Endothelial cell (in vitro differentiated cells): Measurements from ENCODE around the gene ITGA8. TPM values are rescaled to one million over a fixed set of nuclear protein-coding genes. Genes with fewer than 3 reads are reported as not detected.

Experiments
- DNase-seq: peaks from one replicate; pipeline ENCODE4 v3.0.0; 2021; ENCODE audit warnings: low spot score
- H3K27ac Mint-ChIP-seq: one replicate; pipeline ENCODE4 v1.8.0; 2021; ENCODE audit warnings: mixed read lengths, inconsistent platforms; ENCODE audit not compliant: unreplicated experiment
- H3K27me3 Mint-ChIP-seq: one replicate; pipeline ENCODE4 v1.8.0; 2021; ENCODE audit warnings: mild to moderate bottlenecking, moderate library complexity, mixed read lengths, inconsistent platforms; ENCODE audit not compliant: unreplicated experiment
- H3K36me3 Mint-ChIP-seq: one replicate; pipeline ENCODE4 v1.8.0; 2021; ENCODE audit warnings: mild to moderate bottlenecking, low read depth, mixed read lengths, inconsistent platforms; ENCODE audit not compliant: unreplicated experiment
- H3K4me1 Mint-ChIP-seq: one replicate; pipeline ENCODE4 v1.8.0; 2021; ENCODE audit warnings: mild to moderate bottlenecking, mixed read lengths, inconsistent platforms; ENCODE audit not compliant: unreplicated experiment
- H3K4me3 Mint-ChIP-seq: one replicate; pipeline ENCODE4 v1.8.0; 2021; ENCODE audit warnings: mild to moderate bottlenecking, mixed read lengths, inconsistent platforms; ENCODE audit not compliant: unreplicated experiment
- H3K9me3 Mint-ChIP-seq: one replicate; pipeline ENCODE4 v1.8.0; 2021; ENCODE audit warnings: mixed read lengths, inconsistent platforms; ENCODE audit not compliant: unreplicated experiment
- CTCF ChIP-seq: fragments of 200-600 bp; sonication (generic); IDR thresholded peaks from one replicate; pipeline ENCODE4 v1.5.0; 2021; ENCODE audit warnings: antibody characterized with exemption; ENCODE audit not compliant: unreplicated experiment
- total RNA-seq: library from RNA; stranded (reverse); fragmentation: NEBNext Ultra II Directional; extraction: Animal tissue kit (Norgen Biotek cat#: 25700); gene quantifications from one replicate; pipeline ENCODE4 v1.2.1, GENCODE V29; 2021; ENCODE audit not compliant: unreplicated experiment

Gene ITGA8
- total RNA-seq, 1 donor from 2014 or later, result 0.51 TPM

- no peaks in the 10 kb centered on the region for H3K9me3 Mint-ChIP-seq
Observed at GRCh38 chr10:15759265-15759664, 39.5 kb upstream of the ITGA8 start.

GRCh38 chr10:15758618-15759017 is 38.9 kb upstream of the ITGA8 start:
- no peak overlapping the region for H3K4me3 Mint-ChIP-seq
- TF ChIP-seq CTCF, result no peak
- DNase-seq, result no peak
- H3K36me3 Mint-ChIP-seq, result no peaks in the 10 kb centered on the region
- no peak overlapping the region for H3K27ac Mint-ChIP-seq
- no peaks in the 10 kb centered on the region for H3K9me3 Mint-ChIP-seq
- no peaks in the 10 kb centered on the region for H3K4me1 Mint-ChIP-seq
- H3K27me3 Mint-ChIP-seq, result peaks cover 6% of the 10 kb centered on the region

More at GRCh38 chr10:15759265-15759664, 39.5 kb upstream of the ITGA8 start:
- no peak overlapping the region for H3K27ac Mint-ChIP-seq
- no peak overlapping the region for H3K4me3 Mint-ChIP-seq
- H3K4me1 Mint-ChIP-seq, result no peaks in the 10 kb centered on the region
- TF ChIP-seq CTCF, result no peak
- no peak for DNase-seq
- peaks cover 6% of the 10 kb centered on the region for H3K27me3 Mint-ChIP-seq
- H3K36me3 Mint-ChIP-seq, result no peaks in the 10 kb centered on the region

- Mint-ChIP-seq H3K27me3 (peaks cover 5% of the 10 kb centered on the region), H3K4me1 (no peaks in the 10 kb centered on the region), H3K9me3 (no peaks in the 10 kb centered on the region), H3K4me3 (no peak overlapping the region), H3K27ac (no peak overlapping the region), H3K36me3 (no peaks in the 10 kb centered on the region)
- no peak for DNase-seq
- TF ChIP-seq CTCF, result no peak
Observed at GRCh38 chr10:15754937-15755336, 35.2 kb upstream of the ITGA8 start.

GRCh38 chr10:15751046-15751445 is 31.3 kb upstream of the ITGA8 start:
- Mint-ChIP-seq H3K4me3 (no peak overlapping the region), H3K4me1 (no peaks in the 10 kb centered on the region), H3K27ac (no peak overlapping the region), H3K36me3 (no peaks in the 10 kb centered on the region), H3K27me3 (no peaks in the 10 kb centered on the region), H3K9me3 (no peaks in the 10 kb centered on the region)
- no peak for TF ChIP-seq CTCF
- no peak for DNase-seq

- H3K36me3 Mint-ChIP-seq, result no peaks in the 10 kb centered on the region
- no peak overlapping the region for H3K4me3 Mint-ChIP-seq
- TF ChIP-seq CTCF, result no peak
- no peaks in the 10 kb centered on the region for H3K4me1 Mint-ChIP-seq
- DNase-seq, result no peak
- H3K27me3 Mint-ChIP-seq, result no peaks in the 10 kb centered on the region
- no peaks in the 10 kb centered on the region for H3K9me3 Mint-ChIP-seq
- no peak overlapping the region for H3K27ac Mint-ChIP-seq
Observed at GRCh38 chr10:15748126-15748525, 28.4 kb upstream of the ITGA8 start.
